Colon (tissue), 2 donors: ENCODE data around the gene DHRS11.

Experiments
- FAIRE-seq: peaks from 2 replicates; lab custom pipeline; 2012; peaks lifted over from hg19 to GRCh38; lab: Jason Lieb, UNC
- donor health status: control.
- donor health status: control.

Gene DHRS11

GRCh38 chr17:36616061-36617029 is 24.7 kb downstream of the DHRS11 start:
- FAIRE-seq = no peak

GRCh38 chr17:36617773-36618172 is 26.1 kb downstream of the DHRS11 start:
- no peak for FAIRE-seq

GRCh38 chr17:36623281-36623680 is 31.6 kb downstream of the DHRS11 start:
- FAIRE-seq = no peak

GRCh38 chr17:36625188-36625587 is 33.5 kb downstream of the DHRS11 start:
- FAIRE-seq = no peak

- FAIRE-seq = no peak
These were observed 35.4 kb downstream of the DHRS11 start for GRCh38 chr17:36627101-36627500.

GRCh38 chr17:36628576-36628975 is 36.9 kb downstream of the DHRS11 start:
- no peak for FAIRE-seq

GRCh38 chr17:36629252-36629847 is 37.7 kb downstream of the DHRS11 start:
- FAIRE-seq = no peak

- no peak for FAIRE-seq
These were observed 38.4 kb downstream of the DHRS11 start for GRCh38 chr17:36629970-36630502.

GRCh38 chr17:36631022-36631421 is 39.3 kb downstream of the DHRS11 start:
- FAIRE-seq = no peak

- FAIRE-seq = no peak
These were observed 41.5 kb downstream of the DHRS11 start for GRCh38 chr17:36632916-36633771.

GRCh38 chr17:36640346-36640745 is 48.7 kb downstream of the DHRS11 start:
- no peak for FAIRE-seq

- FAIRE-seq = no peak
These were observed 49.2 kb downstream of the DHRS11 start for GRCh38 chr17:36640836-36641235.

GRCh38 chr17:36641331-36641876 is 49.7 kb downstream of the DHRS11 start:
- no peak for FAIRE-seq

- FAIRE-seq = no peak
These were observed 50.5 kb downstream of the DHRS11 start for GRCh38 chr17:36641877-36642845.

GRCh38 chr17:36643086-36643685 is 51.5 kb downstream of the DHRS11 start:
- no peak for FAIRE-seq

GRCh38 chr17:36645422-36645821 is 53.7 kb downstream of the DHRS11 start:
- FAIRE-seq = no peak

GRCh38 chr17:36647636-36648035 is 56.0 kb downstream of the DHRS11 start:
- no peak for FAIRE-seq

- no peak for FAIRE-seq
These were observed 58.6 kb downstream of the DHRS11 start for GRCh38 chr17:36650096-36650775.
